Measurements from ENCODE around the gene CGB5.
"Not testable (repeated sequence)": the region's sequence is repeated elsewhere in the genome, so short reads cannot be mapped to it uniquely, and the experiment has no call there.

DNA sequence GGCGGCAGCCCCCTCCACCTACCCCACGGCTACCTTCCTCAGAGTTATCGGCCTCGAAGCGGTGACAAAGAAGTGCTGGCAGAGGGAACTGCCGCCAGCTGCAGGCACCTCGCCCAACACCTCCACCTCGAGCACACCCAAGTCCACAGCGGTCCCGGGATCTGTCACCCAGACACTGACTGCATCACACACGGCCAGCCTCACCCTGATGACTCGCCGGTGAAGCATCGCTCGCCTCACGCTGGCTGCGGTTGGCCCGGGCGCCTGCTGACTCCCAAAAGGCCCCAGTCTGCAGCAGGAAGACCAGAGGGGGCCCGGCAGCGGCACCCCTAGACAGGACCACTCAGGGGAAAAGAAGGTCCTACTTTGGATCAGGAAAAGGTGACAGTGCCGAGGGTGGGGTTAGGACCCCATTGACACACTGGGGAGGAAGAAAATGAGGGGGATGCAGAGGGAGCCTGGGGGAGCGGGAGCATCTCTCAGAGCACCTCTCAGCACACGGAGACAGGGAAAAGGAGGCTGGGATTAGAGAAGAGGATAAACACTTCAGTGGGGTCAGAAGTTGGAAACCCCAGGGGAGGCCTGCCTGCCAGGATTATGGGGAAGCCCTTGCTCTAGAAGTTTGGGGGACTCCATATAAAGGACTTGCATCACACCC is 6.9 kb downstream of the CGB5 start:
- not testable (repeated sequence) for TF ChIP-seq CTCF (IDR thresholded peaks at IDR 0.05; ENCODE audit: low read length); EZH2 (optimal IDR thresholded peaks at IDR 0.05; ENCODE audit: low read depth, low read length)
